Suprapubic skin (tissue), 4 donors: ENCODE measurements around the gene SLC4A11. TPM values are rescaled to one million over a fixed set of nuclear protein-coding genes. Genes with fewer than 3 reads are reported as not detected.

Experiments
- DNase-seq, 2 donors: peaks; one replicate each; pipeline ENCODE4 v3.0.0-alpha.2; 2019; ENCODE audit warnings: low spot score in 2 of 2
- H3K27ac ChIP-seq: fragments of 200-600 bp; sonication (generic); one replicate; pipeline ENCODE4 v1.5.1; 2019
- H3K27me3 ChIP-seq: fragments of 200-600 bp; sonication (generic); one replicate; pipeline ENCODE4 v1.5.1; 2019
- H3K36me3 ChIP-seq: fragments of 200-600 bp; sonication (generic); one replicate; pipeline ENCODE4 v1.5.1; 2019
- H3K4me1 ChIP-seq: fragments of 200-600 bp; sonication (generic); one replicate; pipeline ENCODE4 v1.5.1; 2019
- H3K4me3 ChIP-seq: fragments of 200-600 bp; sonication (generic); one replicate; pipeline ENCODE4 v1.5.1; 2019; ENCODE audit warnings: mild to moderate bottlenecking
- H3K9me3 ChIP-seq: fragments of 200-600 bp; sonication (generic); one replicate; pipeline ENCODE4 v1.5.1; 2019
- CTCF ChIP-seq, 2 donors: fragments of 200-600 bp in 1 of 2; fragments of 450-650 bp in 1 of 2; sonication (generic) in 1 of 2; IDR thresholded peaks; one replicate each; pipeline ENCODE4 v1.5.1; 2016 to 2019; ENCODE audit warnings: antibody characterized with exemption in 2 of 2, mild to moderate bottlenecking in 1 of 2, moderate library complexity in 1 of 2
- EP300 ChIP-seq: sonication (generic); formaldehyde crosslinking; IDR thresholded peaks from one replicate; pipeline ENCODE4 v1.6.1; 2017; ENCODE audit warnings: antibody characterized with exemption
- POLR2A ChIP-seq, 2 donors: fragments of 450-650 bp; IDR thresholded peaks; one replicate each; pipeline ENCODE4 v1.6.1; 2017; ENCODE audit warnings: antibody characterized with exemption in 2 of 2, mild to moderate bottlenecking in 2 of 2, moderate library complexity in 2 of 2
- POLR2AphosphoS5 ChIP-seq, 3 donors: sonication (generic); formaldehyde crosslinking; IDR thresholded peaks; one replicate each; pipeline ENCODE4 v1.6.1; 2017; ENCODE audit warnings: antibody characterized with exemption in 3 of 3
- WGBS: methylation state at CpG from one replicate; pipeline ENCODE4 v1.1.5; 2018; 5-methylcytosine and 5-hydroxymethylcytosine counted together
- total RNA-seq, 4 donors: library from RNA; depleted of rRNA; stranded (reverse); fragments of >200 nt; gene quantifications; one replicate each; pipeline ENCODE4 v1.1.0, GENCODE V29; 2016

Gene SLC4A11
- total RNA-seq, 4 donors from 2014 or later = 9.9 to 26.2 (median 15.3) TPM

DNA sequence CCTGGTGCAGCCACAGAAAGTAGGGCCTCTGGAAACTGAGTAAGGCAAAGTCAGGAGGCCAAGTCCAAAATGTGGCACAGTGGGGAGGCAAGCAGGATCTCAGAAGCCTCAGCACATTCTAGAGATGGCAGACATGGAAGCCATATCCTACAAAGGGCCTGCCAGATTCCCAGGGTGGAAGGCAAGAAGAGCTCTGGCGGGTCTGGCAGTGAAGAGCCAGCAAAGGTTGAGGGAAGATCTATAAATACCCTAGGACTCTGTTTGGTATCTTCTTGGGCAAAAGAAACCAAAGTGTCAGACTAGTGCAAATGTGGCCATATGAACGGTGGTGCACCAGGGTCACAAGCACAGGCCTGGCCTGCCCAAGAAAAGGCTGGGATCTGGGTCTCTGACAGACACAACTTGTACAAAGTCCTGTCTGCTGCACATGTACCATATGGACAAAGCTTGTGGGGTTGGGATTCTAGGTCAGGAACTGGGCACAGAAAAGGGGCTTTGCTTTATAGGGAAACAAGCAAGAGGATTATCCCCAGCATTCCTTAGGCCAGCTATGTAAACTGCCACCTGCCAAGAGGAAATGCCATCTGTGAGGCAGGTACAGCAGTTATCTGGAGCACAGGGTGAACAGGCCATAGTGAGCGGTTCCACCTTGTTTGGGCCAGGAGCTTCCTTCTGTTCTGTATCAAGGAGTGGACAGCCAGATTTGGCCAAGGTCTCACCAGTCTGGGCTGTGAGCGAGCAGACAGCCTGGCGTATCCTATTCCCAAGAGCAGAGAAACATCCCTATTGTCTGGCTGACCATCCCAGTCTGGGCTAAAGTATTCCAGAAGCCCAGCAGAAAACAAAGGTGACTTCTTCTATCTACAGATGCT lies 36.3 kb upstream of the SLC4A11 start:
- DNase-seq = no peak
- Histone ChIP-seq H3K9me3 (no peaks in the 10 kb centered on the region), H3K27me3 (no peaks in the 10 kb centered on the region), H3K27ac (no peak overlapping the region), H3K36me3 (peaks cover 81% of the 10 kb centered on the region), H3K4me1 (no peaks in the 10 kb centered on the region), H3K4me3 (no peak overlapping the region)
- TF ChIP-seq CTCF (IDR thresholded peaks at IDR 0.05) (no peak), POLR2AphosphoS5 (IDR thresholded peaks at IDR 0.05) (no peak), EP300 (no peak), POLR2A (IDR thresholded peaks at IDR 0.05) (no peak)
- 94% methylated on average over 5 of the region's 5 CpGs for WGBS

DNA sequence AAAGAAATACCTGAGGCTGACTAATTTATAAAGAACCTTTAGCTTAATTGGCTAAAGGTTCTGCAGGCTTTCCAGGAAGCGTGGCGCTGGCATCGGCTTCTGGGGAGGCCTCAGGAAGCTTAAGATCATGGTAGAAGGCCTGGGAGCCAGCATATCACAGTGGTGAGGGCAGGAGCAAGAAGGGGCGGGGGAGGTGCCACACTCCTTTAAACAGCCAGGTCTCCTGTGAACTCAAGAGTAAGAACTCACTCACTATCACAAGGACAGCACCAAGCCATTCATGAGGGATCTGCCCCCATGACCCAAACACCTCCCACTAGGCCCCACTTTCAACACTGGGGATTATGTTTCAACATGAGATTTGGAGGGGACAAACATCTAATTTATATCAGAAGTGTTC lies 34.4 kb upstream of the SLC4A11 start:
- peaks cover 77% of the 10 kb centered on the region for H3K36me3 ChIP-seq
- 78% methylated on average over 4 of the region's 4 CpGs for WGBS
- no peaks in the 10 kb centered on the region for H3K27me3 ChIP-seq
- H3K4me1 ChIP-seq = no peaks in the 10 kb centered on the region
- TF ChIP-seq EP300 (no peak), POLR2A (IDR thresholded peaks at IDR 0.05) (no peak), CTCF (IDR thresholded peaks at IDR 0.05) (no peak)
- no peak overlapping the region for H3K27ac ChIP-seq
- H3K9me3 ChIP-seq = no peaks in the 10 kb centered on the region
- no peak overlapping the region for H3K4me3 ChIP-seq
- DNase-seq = no peak

- Histone ChIP-seq H3K27me3 (no peaks in the 10 kb centered on the region), H3K9me3 (no peaks in the 10 kb centered on the region), H3K27ac (no peak overlapping the region), H3K36me3 (peaks cover 64% of the 10 kb centered on the region), H3K4me3 (no peak overlapping the region), H3K4me1 (no peaks in the 10 kb centered on the region)
- no peak for DNase-seq
- WGBS = 96% methylated on average over 4 of the region's 4 CpGs
- TF ChIP-seq POLR2A (IDR thresholded peaks at IDR 0.05) (no peak), EP300 (no peak), CTCF (IDR thresholded peaks at IDR 0.05) (no peak), POLR2AphosphoS5 (IDR thresholded peaks at IDR 0.05) (no peak)
Measured at GRCh38 chr20:3270051-3270450, 31.1 kb upstream of the SLC4A11 start.

DNA sequence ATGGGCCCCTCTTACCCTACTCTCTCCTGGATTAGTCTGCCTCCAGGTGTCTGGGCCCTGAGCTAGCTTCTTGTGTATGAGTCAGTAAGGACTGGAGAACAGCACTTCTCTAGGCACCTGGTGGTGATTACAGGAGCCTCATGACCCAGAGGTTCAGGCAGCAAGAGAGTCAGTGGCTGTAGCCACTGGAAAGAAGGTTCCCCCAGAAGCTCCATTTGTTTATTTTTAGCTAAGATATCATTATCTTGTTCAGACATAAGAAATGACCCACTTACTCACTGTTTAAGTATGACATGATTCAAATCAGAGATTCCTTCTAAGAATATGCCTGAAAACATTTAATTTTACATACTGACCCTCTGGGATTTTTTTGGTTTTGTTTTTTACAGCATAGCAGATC lies 23.6 kb upstream of the SLC4A11 start:
- TF ChIP-seq POLR2A (IDR thresholded peaks at IDR 0.05) = no peak
- no peak for TF ChIP-seq CTCF (IDR thresholded peaks at IDR 0.05)
- TF ChIP-seq EP300 = no peak
- no peak for TF ChIP-seq POLR2AphosphoS5 (IDR thresholded peaks at IDR 0.05)
- Histone ChIP-seq H3K4me3 (no peak overlapping the region), H3K4me1 (no peaks in the 10 kb centered on the region), H3K36me3 (peaks cover 79% of the 10 kb centered on the region), H3K27me3 (no peaks in the 10 kb centered on the region), H3K9me3 (no peaks in the 10 kb centered on the region), H3K27ac (no peak overlapping the region)
- no peak for DNase-seq

DNA sequence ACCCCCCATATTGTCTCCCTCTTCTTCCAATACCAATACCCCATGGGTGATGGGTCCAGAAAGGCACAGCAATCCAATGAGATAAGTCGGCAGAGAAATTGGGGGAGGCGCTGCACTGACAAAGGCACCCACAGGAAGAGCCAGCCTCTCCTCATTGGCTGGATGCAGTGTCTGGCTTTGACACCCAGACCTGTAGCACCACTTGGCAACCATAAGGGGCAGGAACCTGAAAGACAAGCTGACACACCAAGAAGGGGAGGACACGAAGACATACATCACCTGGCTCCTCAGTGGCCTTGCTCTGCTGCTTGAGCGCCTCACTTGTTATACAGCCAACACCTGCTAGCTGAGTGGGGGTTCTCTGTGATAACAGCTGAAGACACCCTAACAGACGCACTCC lies 19.4 kb upstream of the SLC4A11 start:
- Histone ChIP-seq H3K36me3 (peaks cover 95% of the 10 kb centered on the region), H3K9me3 (no peaks in the 10 kb centered on the region), H3K27ac (no peak overlapping the region), H3K27me3 (no peaks in the 10 kb centered on the region), H3K4me3 (no peak overlapping the region), H3K4me1 (no peaks in the 10 kb centered on the region)
- DNase-seq = no peak
- WGBS = 62% methylated on average over 4 of the region's 5 CpGs
- TF ChIP-seq POLR2AphosphoS5 (IDR thresholded peaks at IDR 0.05) = no peak
- TF ChIP-seq EP300 = no peak
- TF ChIP-seq POLR2A (IDR thresholded peaks at IDR 0.05) = no peak
- TF ChIP-seq CTCF (IDR thresholded peaks at IDR 0.05) = no peak
